HG02588 (cell line): ENCODE results near the gene REPS2.
"Not testable (repeated sequence)": the region's sequence is repeated elsewhere in the genome, so short reads cannot be mapped to it uniquely, and the experiment has no call there.

Experiments
- ATAC-seq: cut with Tn5 transposase; IDR thresholded peaks from one replicate; pipeline ENCODE4 v1.9.1; 2021; ENCODE audit warnings: mild to moderate bottlenecking, moderate library complexity; ENCODE audit not compliant: unreplicated experiment

Gene REPS2

DNA sequence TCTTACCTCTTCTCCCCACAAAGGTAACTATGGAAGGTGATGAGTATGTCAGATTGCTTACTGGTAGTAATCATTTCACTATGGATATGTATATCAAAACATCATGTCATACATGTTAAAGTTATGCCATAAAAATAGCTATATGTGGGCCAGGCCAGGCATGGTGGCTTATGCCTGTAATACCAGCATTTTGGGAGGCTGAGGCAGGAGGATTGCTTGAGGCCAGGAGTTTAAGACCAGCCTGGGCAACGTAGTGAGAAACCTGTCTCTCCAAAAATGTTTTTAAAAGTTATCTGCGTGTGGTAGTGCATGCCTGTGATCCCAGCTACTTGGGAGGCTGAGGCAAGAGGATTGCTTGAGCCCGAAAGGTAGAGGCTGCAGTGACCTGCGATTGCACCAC, 16.2 kb downstream of the REPS2 start:
- not testable (repeated sequence) for ATAC-seq

GRCh38 chrX:16963216-16963615, 16.8 kb downstream of the REPS2 start:
- ATAC-seq = no peak

- not testable (repeated sequence) for ATAC-seq
These were observed 18.5 kb downstream of the REPS2 start for GRCh38 chrX:16964976-16965375.

GRCh38 chrX:16966752-16967448, 20.4 kb downstream of the REPS2 start:
- ATAC-seq = no peak

DNA sequence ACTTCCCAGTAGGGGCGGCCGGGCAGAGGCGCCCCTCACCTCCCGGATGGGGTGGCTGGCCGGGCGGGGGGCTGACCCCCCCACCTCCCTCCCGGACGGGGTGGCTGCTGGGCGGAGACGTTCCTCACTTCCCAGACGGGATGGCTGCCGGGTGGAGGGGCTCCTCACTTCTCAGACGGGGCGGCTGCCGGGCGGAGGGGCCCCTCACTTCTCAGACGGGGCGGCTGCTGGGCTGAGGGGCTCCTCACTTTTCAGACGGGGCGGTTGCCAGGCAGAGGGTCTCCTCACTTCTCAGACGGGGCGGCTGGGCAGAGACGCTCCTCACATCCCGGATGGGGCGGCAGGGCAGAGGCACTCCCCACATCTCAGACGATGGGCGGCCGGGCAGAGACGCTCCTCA, 22.3 kb downstream of the REPS2 start:
- not testable (repeated sequence) for ATAC-seq

- no peak for ATAC-seq
These were observed 24.5 kb downstream of the REPS2 start for GRCh38 chrX:16970977-16971376.

GRCh38 chrX:16971694-16972093, 25.2 kb downstream of the REPS2 start:
- no peak for ATAC-seq

- ATAC-seq = no peak
These were observed 28.8 kb downstream of the REPS2 start for GRCh38 chrX:16975233-16975632.

- ATAC-seq = no peak
These were observed 31.3 kb downstream of the REPS2 start for GRCh38 chrX:16977771-16978170.

DNA sequence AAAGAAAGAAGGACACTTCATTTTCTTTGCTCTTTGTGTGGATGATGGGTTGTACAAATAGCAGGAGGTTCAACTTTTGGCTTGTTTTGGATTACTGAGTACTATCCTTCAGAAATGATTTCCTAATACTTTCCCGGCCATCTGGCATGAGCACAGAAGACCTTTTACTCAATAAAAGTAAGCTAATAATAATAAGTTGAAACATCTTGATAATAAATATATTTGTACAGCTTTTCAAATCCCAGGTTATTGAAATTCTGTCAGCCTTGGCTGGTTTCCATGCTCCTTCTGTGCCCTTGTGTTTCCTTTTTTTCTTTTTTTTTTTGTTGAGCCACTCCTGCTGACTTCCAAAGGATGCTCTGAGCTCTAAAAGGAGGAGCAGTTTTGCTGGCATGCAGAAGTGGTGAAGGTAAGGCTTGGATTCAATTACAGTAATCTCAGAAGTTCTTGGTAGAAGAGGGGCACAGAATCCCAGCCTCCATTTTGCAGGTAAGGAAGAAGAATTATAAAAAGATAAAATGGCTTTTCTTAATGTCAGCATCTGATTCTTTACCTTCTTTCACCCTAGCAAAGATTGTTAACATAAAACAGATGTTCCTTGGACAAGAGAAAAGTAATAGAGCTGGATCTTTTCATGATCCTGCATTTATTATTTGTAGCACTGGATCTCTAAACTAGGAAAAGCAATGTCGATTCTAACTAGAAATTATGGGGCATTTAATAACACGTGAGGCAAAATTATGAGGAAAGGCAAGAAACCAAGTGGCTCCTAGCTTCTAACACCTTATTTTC, 31.9 kb downstream of the REPS2 start:
- no peak for ATAC-seq

DNA sequence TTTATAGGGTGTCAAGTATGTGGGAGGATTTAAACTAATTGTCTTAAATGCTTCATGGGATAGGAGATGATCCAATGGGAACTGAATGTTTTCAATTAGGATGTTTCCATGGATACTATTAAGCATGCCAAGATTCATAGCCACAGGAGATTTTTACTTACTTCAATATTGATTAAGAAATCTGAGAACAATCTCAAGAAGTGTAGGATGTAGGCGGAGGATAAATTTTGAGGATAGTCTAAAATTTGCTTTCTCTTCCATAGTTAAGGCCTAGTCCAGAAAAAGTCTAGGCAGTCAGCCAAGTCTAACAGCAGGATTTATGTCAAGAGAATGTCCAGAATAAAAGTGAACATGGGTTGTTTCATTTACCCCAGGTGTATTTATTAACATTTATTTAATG, 32.8 kb downstream of the REPS2 start:
- ATAC-seq = no peak

DNA sequence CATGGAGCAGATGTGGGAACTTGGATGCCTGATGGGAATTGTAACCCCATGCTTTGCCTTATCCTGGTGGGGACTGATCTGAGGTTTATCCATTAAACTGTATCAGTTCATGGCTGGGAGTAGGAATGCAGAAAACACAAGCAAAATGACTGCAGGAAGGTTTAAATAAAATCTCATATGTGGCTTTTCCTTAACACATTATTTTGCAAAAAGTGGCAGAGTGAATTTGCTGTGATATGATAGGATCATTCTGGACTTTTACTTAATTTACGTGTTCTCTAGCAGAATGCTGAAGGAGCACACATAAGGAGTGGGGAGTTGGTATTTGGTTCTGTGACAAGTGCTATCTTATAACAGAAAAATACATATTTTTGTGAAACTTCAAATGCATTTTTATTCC, 34.8 kb downstream of the REPS2 start:
- ATAC-seq = no peak

GRCh38 chrX:16981980-16982379, 35.5 kb downstream of the REPS2 start:
- ATAC-seq = no peak

DNA sequence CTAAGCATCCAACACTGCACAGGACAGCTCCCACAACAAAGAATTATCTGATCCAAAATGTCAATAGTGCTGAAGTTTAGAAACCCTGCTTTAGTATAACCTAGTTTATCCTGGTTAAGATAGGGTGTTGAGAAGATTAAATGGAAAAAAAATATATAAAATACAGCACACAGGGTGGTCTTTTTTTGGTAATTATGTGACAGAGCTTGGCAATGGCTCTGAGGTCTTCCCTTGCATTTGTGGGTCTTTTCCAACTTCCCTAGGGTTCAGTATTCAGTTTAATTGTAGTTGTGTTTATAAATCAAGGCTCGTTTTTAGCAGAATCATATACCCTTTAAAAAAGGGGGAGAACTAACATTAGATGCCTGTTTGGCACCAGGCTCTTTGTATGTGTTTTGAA, 36.6 kb downstream of the REPS2 start:
- ATAC-seq = no peak

- ATAC-seq = no peak
These were observed 38.8 kb downstream of the REPS2 start for GRCh38 chrX:16985286-16985685.

DNA sequence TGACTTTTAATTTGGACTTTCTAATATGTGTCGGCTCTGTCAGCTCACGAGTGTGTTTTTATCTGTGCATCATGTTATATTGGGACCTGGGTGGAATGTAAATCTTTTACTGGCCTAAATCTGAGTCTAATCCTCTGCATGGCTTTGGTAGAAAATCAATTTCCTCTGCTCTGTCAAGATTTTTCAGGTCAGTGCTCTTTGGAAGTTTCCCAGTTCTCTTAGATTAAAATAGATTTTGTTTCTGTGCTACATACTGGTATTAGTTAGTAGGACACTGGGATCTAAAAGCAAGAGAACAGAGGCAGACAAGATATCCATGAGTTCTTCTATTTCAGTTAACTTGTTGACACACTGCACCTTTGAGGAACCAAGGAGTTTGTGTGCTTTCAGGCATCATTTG, 39.7 kb downstream of the REPS2 start:
- no peak for ATAC-seq

DNA sequence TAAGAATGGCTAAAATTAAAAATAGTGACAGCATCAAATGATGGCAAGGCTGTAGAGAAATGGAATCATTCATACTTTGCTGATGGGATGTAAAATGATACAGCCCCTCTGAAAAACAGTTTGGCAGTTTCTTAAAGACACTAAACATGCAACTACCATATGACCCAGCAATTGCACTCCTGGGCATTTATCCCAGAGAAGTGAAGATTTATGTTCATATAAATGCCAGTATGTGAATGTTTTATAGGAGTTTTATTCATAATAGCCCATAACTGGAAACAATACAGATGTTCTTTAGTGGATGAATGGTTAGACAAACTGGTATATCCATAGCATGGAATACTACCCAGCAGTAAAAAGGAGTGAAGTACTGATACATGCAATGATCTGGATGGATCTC, 43.3 kb downstream of the REPS2 start:
- ATAC-seq = no peak

GRCh38 chrX:16990839-16991238, 44.4 kb downstream of the REPS2 start:
- no peak for ATAC-seq

DNA sequence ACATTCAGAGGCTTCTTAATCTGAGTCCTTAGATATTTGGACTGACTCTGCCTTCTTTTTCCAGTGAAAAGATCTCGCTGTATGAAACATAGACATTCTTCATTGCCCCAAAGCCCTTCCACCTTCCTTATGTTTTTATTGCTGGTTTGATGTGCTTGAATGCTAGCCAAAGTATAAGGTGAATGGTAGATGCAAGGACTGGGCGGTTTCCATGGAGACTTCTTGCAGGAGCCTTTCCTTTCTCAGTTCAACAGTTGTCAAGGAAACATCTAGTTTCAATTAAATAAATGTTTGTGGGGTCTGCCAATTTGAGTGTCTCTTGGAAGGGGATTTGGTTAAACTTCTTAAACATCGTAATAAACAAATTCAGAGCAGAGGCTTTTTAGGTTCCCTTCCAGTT, 46.0 kb downstream of the REPS2 start:
- ATAC-seq = no peak

DNA sequence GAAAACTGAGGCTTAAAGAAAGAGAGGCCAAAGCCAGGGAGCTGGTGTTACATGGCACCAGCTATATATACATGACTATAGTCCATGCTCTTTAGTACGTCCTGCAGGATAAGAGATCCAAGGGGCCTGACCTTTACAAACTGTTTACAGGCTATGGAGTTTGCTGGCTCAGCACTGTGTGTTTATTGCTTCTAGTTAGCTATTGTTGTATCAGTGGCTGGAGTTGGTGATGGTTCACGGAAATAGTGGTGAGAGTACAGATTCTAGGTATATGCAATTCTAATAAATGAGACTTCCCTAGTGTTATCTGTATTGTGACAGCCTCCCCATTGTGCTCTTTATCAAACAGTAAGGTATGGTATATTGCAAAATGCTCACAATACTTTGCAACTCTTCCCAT, 46.5 kb downstream of the REPS2 start:
- no peak for ATAC-seq

DNA sequence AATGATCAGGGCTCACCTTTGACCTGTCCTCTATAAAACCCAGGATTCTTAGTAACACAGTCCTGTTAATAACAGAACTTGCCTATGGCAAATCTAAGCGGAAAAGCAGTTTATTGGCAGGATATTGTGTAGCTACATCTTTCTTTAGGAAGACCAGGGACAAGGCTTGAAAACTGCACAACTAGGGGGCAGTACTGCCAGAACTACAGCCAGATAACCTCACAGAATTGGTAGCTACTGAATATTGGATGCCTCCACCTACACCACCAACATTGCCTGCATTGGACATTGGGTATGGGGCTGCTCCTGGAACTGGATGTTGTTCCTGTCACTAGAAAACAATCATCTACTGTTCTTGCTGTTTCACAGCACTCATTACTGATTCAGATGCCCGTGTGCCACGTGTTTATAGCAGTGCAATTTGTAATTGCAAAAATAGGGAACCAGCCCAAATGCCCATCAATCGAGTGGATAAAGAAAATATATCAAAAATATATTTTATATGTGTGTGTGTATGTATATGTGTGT, 47.4 kb downstream of the REPS2 start:
- no peak for ATAC-seq

- ATAC-seq = no peak
These were observed 48.3 kb downstream of the REPS2 start for GRCh38 chrX:16994736-16995135.
